SIG-M5 (cell line): ENCODE results near the gene ALPP.
"Not testable (repeated sequence)": the region's sequence is repeated elsewhere in the genome, so short reads cannot be mapped to it uniquely, and the experiment has no call there.

Experiments
- DNase-seq: peaks from one replicate; lab custom pipeline; 2025; lab: John Stamatoyannopoulos, UW

The ALPP gene

DNA sequence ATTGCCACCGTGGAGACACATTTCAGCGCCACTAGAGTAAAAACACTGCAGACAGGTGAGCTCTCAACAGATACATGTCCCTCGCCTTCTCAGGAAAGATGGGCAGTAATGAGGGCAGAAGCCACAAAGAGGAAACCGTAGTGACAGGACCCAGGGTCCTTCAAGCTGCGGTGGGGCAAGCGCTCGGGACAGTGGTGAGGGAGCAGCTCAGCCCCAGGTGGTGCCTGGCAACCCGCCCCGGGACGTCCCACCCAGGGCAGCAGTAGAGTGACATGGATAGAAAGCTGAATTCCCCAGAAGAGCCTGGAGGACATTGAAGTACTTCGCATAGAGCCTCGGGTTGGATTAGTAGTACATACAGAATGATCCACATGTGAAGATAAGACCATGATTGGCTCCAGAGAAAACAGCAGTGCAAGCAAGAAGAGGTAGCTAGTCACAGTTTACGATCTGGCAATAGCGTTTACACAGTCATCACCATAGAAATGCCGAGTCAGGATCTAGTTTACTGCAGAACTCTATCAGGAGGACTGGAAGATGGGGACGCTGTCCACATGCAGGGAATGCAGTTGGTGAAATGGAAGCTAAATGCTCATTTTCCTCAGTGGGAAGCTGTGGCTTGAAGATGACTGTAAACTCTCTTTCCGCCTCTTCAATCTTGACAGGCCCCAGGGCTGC, 37.4 kb upstream of the ALPP start:
- DNase-seq, result no peak

DNA sequence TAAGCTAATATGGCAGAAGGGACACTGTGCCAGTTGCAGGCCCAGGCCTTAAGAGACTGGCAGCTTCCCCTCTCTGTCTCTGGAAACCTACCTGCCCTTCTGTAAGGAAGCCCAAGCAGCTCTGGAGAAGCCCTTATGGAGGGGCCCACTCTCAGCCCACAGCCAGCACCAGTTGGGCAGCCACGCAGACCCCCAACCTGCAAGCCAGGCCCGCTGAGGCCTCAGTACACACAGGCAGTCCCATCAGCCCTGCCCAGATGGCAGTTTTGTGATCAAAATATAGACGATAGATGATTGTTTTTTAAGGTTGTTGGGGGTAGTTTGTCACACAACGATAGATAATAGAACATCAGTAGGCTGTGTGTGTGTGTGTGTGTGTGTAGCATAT, 36.8 kb upstream of the ALPP start:
- no peak for DNase-seq

DNA sequence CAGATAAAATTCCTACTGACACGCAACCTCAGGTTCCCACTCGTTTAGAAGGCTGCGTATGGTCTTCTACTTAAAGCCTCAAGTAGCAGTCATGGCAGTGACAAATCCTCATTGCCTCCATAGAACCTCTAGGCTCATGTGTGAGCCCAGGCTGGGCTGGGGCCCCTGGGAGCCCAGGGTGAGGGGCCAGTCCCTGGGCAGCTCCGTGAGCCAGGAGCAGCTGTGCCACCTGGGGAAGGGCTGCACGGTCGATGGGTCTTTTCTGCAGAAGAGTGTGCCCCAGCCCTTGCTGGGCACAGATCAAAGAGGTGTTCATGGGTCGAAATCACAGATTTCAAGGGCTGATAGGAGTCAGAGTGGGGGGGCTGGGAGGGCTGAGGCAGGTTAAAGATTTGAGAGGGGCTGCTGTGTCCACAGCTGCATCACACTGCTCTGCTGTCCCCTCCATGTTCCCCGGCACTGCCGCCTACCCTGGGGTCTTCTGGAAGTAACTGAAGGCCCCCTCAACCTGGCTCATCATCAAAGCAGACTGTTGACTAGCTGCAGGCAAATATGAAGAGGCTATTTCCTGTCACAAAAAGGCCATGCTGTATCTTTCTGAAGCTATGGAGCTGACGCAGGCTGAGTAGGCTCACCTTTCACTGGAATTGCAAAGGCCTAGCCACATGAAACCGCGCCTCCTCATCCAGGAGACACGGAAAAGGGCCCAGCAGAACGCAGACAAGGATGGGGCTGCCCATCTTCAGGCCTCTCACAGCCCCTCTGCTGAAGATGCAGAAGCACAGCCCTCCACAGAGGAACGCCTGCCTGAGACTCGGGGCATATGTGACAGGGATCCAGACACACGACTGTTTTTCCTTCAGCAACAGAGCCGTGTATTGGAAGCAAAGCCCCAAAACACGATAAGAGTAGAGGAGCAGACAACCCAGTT, 35.7 kb upstream of the ALPP start:
- no peak for DNase-seq

DNA sequence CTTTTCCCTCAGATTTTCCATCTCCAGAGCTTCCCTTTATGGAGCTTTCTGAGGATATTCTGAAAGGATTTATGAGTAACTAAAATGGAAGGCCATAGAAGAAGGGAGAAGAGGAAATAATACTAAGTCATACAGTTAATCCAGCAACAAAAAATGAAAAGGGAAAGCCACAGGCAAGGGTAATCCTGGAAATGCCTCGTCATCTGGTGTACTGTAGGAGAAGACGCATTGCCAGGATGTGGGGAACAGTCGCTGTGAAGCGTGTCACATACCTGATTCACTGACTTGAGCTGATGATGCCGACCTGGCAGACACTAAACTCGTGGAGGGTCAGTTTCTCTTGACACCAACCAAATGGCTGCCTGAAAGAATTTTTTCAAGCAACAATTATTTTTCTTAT, 34.7 kb upstream of the ALPP start:
- no peak for DNase-seq

DNA sequence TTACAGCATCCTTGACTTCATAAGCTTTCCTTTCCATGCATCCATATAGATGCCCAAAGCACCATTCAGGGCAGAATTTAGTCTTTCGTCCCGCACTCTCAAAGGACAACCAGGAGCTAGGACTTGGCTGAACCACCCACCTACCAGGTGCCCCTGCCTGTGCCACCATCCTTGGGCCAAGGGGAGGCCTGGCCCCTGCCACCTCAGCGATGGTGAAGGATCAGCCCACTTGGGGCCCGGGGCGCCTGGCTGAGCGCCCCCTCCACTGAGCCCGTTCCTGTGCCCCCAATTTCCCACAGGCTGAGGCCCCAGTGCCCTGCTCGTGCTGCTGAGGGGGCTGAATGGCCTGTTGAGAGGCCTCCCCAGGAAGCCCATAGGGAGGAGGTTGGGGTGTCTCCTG, 33.3 kb upstream of the ALPP start:
- no peak for DNase-seq

DNA sequence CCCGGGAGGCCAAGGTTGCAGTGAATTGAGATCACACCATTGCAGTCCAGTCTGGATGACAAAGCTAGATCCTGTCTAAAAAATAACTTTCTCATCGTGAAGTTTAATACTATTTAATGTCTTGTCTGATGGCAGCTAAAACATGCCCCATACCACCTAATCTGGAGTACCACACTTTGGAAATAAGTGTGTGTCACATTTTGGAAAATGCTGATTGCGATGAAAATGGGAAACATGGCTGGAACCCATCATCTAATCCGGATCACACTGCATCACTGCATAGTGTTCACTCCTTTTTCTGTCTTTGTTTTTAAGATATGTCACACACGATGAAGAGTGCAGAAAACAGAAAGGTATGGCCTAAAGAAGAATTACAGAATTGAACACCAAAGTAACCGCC, 31.2 kb upstream of the ALPP start:
- no peak for DNase-seq

DNA sequence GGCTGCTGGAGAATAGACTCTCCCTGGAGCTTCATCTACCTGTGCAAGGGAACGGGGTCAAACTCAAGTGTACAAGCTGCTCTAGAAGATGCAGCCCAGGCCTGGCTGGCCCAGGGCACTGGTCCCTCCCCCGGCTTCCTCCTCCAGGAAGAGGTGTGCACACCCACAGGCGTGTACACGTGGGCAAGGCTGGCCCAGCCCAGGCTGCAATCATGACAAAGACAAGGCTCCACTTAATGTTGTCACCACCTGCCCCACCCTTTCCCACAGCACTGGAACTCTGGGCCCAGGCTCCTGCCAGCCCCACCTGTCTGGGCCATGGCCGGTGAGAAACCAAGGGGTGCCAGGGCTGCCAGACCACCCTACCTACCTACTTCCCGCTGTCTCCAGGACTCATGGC, 29.6 kb upstream of the ALPP start:
- DNase-seq, result no peak

DNA sequence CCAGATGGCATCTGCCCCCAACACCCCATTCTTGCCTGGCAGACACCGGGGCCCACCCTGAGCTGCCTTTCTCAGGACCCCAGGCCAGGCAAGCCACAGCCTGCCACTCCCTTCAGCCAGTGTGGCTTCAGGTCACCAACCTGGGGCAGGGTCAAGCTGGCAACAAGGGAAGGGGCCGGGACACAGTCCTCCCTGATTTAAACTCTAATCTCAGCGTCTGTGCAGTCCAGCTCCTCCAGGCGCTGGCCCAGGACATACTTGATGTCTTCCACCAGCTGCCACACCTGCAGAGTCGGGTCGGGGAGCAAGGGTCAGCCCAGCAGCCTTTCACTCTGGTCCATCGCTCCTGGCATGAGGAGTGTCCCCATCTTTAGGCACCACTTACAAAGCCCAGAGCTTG, 29.0 kb upstream of the ALPP start:
- DNase-seq, result no peak

DNA sequence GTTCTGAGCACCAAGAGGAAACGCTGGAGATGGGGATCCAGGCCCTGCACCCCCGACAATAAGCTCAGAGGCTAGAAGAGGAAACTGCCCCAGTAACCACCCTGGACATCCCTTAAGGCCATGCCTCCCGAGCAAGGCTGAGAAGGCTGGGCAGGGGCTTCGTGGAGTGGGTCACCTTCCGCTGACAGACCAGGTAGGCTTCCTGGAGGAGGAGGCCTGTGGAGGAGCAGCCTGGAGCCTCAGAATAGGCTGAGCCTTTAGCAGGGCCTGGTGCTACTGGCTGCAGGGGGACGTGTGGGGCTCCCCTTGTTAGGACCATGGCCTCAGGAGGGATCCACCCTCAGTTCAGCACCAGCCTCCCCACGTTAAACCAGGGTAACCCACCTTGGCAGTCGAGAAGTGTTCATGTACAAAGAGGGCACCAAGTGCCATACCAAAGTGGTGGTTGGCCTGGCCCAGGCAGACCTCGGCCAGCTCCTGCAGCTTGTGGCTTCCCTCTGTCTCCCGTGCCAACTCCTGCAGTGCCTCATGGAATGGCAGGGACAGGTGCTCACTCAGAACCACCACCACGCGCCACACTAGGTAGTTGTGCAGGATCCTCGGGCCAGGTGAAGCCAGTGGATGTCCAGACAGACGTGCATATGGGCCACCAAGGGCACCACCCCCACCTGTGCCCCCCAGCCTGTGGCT, 28.5 kb upstream of the ALPP start:
- DNase-seq, result no peak

DNA sequence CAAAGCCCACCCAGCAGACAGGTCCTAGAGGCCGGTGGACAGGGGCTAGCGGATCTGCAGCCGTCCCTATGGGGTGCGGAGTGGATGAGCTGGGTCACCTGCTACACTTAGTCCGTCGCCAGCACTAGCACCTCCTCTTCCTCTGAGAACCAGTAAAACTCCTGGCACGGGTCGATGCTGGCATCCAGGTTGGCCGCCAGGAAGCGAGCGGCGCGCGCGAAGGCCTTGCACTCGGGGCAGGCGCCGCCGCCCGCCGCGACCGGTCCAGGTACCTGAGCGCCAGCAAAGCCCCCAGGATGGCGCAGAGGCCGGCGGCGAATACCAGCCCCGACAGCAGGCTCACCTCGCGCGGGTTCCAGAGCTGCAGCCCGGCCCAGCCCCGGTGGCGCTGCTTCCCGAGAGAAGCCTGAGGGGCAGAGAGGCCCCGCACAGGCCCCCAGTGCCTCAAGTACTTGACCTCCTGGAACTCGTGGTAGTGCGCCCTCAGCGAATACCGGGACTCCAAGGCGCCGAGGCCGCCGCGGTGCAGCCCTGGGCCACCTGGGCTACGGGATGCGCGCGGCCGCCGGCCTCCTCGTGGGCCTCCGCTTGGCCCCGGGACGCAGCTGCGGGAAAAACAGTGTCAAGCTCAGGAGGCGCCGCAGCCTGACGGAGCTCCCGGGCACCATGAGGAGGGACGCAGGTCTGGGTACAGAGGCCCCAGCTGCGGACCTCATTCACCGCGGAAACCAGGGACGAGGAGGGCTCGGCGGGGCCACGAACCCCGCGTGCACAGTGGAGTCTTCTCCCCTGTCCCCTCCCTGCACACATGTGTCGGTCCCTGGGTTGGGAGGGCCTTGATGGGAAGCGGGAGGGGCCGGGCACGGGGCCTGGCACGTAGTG, 27.5 kb upstream of the ALPP start:
- DNase-seq, result no peak

DNA sequence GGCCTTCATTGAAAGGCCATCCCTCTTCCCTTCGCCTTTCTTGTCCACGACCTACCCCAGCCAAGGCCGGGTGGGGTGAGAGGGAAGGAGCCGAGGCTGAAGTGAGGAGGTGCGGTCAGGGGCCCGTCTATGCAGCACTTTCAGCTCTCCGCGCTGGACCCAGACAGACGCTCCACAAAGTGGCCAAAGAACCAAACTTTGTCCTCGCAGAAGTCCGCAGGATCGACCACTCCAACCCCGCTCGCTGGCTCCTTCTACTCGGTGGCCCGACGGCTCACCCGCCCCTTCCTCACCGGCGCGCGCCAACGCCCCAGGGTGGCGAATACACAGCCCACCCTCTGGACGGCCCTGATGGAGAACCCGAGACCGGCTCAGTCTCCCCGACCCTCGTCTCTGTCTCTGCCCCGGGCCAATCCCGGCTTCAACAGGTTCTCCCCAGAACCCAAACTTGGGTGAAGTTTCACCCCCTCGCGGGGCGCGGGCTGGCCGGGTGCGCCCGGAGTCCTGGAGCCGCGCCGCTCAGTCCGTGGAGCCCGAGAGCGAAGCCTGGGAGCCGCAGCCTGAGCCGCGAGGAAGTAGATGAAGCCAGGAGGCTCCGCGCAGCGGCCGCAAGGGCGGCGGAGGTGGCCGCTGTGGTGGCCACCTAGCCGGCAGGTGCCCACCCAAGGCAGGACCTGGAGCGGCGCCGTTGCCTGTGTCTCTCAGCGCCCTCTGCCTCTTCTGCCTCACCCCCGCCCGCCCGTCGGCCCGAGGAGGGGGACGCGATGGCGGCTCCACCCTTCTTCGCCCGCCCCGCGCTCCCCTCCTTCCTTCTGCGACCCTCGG, 26.7 kb upstream of the ALPP start:
- DNase-seq, result no peak

DNA sequence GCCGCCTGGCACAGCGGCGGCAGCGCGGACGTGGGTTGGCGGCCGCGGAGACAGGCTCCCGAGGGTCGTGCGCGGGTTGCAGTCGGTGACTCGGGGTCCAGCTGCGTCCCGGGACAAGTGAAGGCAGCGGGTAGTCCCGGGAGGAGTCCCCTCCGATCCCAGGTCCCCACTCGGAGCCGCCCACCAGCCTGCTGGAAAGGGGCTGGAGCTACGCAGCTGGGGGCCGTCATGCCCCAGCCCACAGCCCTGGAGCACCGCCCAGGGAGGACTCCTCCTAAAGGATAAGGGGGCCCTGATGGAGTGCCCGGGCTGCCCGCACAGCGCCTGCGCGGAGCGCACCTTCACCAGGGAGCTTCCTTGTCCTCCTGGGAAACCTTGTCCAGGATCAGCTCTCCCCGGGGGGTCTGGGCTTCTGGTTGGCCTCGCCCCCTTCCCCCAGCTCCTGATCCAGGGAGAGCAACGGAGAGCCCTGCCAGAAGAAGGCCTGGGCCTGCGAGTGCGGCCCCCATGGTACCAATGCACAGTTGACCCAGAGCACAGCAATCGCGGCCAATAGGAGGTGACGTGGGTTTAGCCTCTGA, 25.9 kb upstream of the ALPP start:
- DNase-seq, result no peak

DNA sequence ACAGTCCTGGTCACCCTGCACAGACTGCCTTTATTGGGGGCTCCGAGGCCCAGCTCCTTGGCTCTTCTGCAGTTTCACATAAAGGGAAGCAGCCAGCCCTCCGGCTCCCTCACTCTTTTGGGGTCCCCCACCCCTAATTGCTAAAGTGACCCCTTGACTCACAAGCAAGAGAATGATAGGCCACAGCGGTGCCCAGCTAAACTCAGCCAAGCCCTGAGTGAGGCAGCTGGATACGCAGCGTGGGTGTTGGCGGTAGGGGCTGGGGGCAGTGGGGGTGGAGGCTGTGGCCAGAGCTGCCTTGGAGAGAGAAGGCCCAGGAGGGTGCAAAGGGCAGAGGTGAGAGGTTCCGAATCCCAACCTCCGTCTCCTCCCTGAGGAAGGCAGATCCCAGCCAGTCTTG, 25.5 kb upstream of the ALPP start:
- no peak for DNase-seq

DNA sequence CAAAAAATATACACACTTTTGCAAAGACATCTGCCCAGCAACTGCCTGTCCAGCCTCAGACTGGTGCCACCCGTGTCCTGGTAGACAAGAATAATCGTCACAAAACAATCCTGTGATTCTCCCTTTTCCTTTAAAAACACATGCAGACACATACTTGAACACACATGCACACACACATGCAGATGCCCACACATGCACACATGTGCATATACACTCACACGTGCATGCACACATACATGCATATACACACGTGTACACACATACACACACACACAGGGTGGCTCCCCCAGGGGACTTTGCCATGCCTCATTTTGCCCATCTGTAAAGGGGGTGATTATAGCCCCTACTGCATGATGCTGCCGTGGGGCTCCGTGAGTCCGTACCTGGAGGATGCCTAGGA, 24.9 kb upstream of the ALPP start:
- DNase-seq, result no peak

DNA sequence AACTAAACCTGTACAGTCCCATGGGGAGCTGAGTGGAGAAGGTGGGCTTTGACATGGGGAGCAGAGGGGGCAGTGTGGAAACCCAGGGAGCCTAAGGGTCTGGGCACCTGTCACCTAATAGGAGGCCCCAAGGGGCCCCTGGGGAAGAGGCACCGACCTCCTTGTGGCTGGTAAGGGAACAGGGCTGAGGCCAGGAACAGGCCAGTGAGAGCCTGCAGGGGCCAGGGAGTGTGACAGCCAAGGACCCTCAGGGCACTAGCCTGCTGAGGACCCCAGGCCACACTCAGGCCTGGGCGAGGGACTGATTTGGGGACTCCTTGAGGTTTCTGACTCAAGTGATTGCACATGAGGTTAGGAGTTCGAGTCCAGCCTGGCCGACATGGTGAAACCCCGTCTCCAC, 24.5 kb upstream of the ALPP start:
- no peak for DNase-seq

DNA sequence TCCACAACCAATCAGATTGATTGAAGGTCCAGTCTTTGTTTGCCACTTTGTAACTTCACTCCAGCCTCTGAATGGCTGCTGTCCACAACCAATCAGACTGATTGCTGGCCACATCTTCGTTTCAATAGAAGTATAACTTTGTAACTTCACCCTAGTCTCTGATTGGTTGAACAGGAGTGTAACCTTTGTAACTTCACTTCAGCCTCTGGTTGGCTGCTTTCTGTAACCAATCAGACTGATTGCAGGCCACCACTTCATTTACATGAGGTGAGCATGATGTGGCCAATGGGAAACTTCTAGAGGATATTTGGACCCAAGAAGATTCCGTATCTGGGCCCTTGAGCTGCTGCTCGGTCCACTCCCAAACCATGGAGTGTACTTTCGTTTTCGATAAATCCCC, 16.9 kb upstream of the ALPP start:
- no peak for DNase-seq

DNA sequence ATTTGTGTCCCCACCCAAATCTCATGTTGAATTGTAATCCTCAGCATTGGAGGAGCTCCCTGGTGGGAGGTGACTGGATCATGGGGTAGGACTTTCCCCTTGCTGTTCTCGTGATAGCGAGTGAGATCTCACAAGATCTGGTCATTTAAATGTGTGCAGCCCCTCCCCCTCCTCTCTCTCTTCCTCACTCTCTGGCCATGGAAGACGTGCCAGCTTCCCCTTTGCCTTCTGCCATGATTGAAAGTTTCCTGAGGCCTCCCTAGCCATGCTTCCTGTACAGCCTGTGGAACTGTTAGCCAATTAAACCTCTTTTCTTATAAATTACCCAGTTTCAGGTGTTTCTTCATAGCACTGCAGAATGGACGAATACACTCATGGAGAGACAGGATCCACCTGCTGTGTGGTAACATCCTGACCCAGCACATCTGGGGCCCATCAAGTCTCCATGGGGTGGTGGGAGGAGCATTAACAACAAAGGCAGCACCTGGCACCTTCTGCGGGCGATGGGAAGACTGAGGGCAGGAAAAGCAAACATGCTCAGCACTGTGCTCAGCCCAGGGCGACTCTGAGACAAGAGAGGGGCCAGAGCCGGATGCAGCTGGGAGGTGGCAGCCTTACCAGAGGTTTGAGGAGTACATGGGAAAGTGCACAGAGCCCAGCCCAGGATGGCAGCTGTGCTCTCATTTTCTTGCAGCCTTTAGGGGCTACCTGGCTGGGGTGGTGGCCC, 16.2 kb upstream of the ALPP start:
- no peak for DNase-seq

DNA sequence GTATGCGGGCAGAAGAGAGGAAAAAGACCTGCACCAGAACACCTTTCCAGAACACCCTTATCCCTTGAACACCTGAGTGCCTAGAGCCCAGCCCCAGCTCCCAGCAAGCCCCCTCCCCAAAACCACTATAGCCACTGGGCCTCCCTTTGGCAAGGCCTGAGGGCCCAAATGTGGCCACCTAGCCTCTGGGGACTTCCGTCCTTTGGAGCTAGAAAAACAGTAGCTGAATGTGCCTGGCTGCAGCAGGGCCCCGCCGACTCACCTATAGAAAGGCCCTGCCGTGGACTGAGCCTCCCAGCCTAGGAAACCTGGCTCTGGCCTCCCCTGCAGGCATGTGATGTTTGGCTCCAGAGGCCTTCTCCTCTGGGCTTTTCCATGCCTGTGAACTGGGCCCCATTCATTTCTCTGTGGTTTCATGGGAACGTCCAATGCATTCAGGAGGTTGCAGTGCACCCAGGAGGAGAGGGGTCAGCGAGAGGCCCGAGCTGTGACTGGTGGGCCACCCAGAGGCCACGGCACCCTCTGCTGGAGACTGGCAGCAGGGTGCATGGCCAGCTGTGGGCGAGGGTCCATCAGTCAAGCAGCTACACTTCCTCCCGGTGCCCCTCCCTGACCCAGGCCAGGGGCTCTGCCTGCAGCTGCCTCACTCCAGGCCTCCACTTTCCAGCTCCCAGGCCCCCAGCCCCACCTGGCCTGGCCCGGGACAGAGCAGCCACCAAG, 15.3 kb upstream of the ALPP start:
- not testable (repeated sequence) for DNase-seq
